GM18870 (cell line): ENCODE measurements around the gene CD96.

ENCODE experiments used
- ATAC-seq: cut with Tn5 transposase; IDR thresholded peaks from one replicate; pipeline ENCODE4 v1.9.1; 2021; ENCODE audit warnings: moderate library complexity; ENCODE audit not compliant: unreplicated experiment

The CD96 gene

GRCh38 chr3:111592936-111593335 is 50.9 kb downstream of the CD96 start:
- ATAC-seq, result peak; percentile 27

- no peak for ATAC-seq
These were observed 51.7 kb downstream of the CD96 start for GRCh38 chr3:111593666-111594065.

GRCh38 chr3:111594205-111594604 is 52.2 kb downstream of the CD96 start:
- peak; percentile 65 for ATAC-seq

GRCh38 chr3:111594781-111595180 is 52.8 kb downstream of the CD96 start:
- ATAC-seq, result peak; percentile 15

GRCh38 chr3:111595232-111595631 is 53.2 kb downstream of the CD96 start, which contains the start of gene ZBED2:
Gene ZBED2, minus strand, starts transcription at chr3:111595346. Its CDS starts 1,145 bp downstream, at chr3:111594201.
- ATAC-seq, result peak; percentile 52

- no peak for ATAC-seq
These were observed 54.3 kb downstream of the CD96 start for GRCh38 chr3:111596328-111596727.

- no peak for ATAC-seq
These were observed 56.1 kb downstream of the CD96 start for GRCh38 chr3:111598139-111598538.

GRCh38 chr3:111598552-111598951 is 56.6 kb downstream of the CD96 start:
- no peak for ATAC-seq

GRCh38 chr3:111601810-111602209 is 59.8 kb downstream of the CD96 start:
- no peak for ATAC-seq

- peak; percentile 43 for ATAC-seq
These were observed 61.7 kb downstream of the CD96 start for GRCh38 chr3:111603679-111604078.

- no peak for ATAC-seq
These were observed 62.1 kb downstream of the CD96 start for GRCh38 chr3:111604119-111604518.

GRCh38 chr3:111605018-111605417 is 63.0 kb downstream of the CD96 start:
- no peak for ATAC-seq

- ATAC-seq, result no peak
These were observed 63.5 kb downstream of the CD96 start for GRCh38 chr3:111605493-111605892.

- ATAC-seq, result no peak
These were observed 65.4 kb downstream of the CD96 start for GRCh38 chr3:111607240-111607920.

GRCh38 chr3:111608383-111608782 is 66.4 kb downstream of the CD96 start:
- peak; percentile 29 for ATAC-seq

GRCh38 chr3:111609700-111610099 is 67.7 kb downstream of the CD96 start:
- no peak for ATAC-seq

GRCh38 chr3:111610189-111610588 is 68.2 kb downstream of the CD96 start:
- peak; percentile 92 for ATAC-seq

GRCh38 chr3:111610612-111611054 is 68.6 kb downstream of the CD96 start:
- peak; percentile 12 for ATAC-seq

GRCh38 chr3:111613294-111613693 is 71.3 kb downstream of the CD96 start:
- ATAC-seq, result no peak

GRCh38 chr3:111615880-111616279 is 73.9 kb downstream of the CD96 start:
- no peak for ATAC-seq

- peak; percentile 87 for ATAC-seq
These were observed 74.6 kb downstream of the CD96 start for GRCh38 chr3:111616417-111617105.

- no peak for ATAC-seq
These were observed 75.4 kb downstream of the CD96 start for GRCh38 chr3:111617406-111617805.
